NOMO-1 (cell line): ENCODE measurements around the gene DNM2.

Experiments
- DNase-seq, 2 experiments: peaks; one replicate each; lab custom pipeline; 2025; ENCODE audit not compliant: unreplicated experiment in 2 of 2; lab: John Stamatoyannopoulos, UW

The DNM2 gene

DNA sequence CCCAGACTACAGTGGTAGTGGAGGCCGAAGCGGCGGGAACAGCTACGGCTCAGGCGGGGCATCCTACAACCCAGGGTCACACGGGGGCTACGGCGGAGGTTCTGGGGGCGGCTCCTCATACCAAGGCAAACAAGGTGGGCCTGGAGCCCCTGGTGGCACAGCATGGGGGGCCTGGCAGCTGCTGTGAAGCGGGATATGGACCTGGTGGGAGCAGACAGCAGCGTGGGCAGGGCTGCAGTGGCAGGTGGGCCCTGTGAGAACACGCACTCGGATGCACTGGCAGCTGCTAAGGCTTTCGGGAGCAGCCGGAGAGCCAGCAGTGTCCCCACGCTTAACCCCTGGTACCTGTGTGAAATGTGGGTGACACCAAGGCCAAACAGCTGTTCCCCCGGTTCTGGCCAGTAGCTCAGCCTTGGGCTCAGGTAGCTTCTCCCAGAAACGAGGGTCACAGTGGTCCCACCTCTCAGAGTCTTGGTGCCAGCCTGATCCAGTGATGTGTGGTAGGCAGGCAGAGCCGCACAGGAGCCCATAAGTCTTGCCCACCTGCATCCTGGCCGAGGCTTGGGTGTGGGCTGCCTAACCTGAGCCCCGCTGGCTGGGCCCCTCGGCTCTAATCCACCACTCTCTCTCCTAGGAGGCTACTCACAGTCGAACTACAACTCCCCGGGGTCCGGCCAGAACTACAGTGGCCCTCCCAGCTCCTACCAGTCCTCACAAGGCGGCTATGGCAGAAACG lies 29.2 kb upstream of the DNM2 start:
- DNase-seq: no peak

GRCh38 chr19:10690341-10690781 lies 27.5 kb upstream of the DNM2 start:
- no peak for DNase-seq

- DNase-seq: no peak
Observed at GRCh38 chr19:10691178-10691881, 26.5 kb upstream of the DNM2 start.

DNA sequence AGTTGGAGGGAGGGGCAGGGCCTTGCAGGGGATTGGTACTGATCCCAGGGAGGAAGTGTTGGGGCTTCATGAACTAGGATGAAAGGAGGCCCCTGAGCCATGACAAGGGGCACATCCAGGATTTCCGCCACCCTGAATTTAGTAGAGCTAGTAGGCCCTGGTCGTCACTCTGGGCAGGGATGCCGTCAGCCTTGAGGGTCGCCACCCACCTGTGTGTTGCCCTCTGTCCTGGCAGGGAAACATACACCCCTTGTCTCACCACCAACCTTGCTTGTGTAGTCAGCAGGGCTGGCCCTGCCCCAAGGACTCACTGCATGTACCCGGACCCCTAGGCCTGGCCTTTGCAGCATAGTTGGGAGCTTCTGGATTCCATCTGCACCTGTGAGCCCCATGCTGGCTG lies 26.0 kb upstream of the DNM2 start:
- no peak for DNase-seq

DNA sequence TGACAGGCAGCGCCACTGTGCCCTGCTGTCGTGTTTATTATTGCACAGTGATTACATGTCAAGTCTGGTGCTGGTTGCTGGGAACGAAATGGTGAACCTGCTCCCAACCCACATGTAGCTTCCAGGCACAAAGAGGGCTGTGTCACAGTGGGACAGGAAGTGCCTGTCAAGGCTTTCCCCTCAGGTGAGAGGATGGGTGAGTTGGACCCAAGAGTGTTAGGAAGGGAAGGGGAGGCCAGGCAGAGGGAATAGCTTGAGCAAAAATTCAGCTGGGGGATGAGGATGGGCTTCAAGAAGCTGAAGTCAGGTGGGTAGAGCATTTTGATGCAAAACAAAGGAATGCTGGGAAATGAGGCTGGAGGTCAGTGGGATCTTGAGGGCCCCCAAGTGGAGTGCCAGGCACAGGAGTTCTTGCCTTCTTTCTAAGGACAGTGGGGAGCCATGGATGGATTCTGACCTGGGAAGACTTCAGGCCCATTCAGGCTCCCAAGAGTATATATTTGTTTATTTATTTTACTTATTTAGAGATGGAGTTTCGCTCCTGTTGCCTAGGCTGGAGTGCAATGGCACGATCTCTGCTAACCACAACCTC lies 25.1 kb upstream of the DNM2 start:
- no peak for DNase-seq

GRCh38 chr19:10694706-10695307 lies 23.1 kb upstream of the DNM2 start:
- no peak for DNase-seq

- DNase-seq: peak; percentile 91 to 92
Observed at GRCh38 chr19:10695401-10696398, 22.2 kb upstream of the DNM2 start.

- peak; percentile 26 to 67 for DNase-seq
Observed at GRCh38 chr19:10699650-10700335, 18.1 kb upstream of the DNM2 start.

- DNase-seq: no peak
Observed at GRCh38 chr19:10701955-10702525, 15.8 kb upstream of the DNM2 start.

DNA sequence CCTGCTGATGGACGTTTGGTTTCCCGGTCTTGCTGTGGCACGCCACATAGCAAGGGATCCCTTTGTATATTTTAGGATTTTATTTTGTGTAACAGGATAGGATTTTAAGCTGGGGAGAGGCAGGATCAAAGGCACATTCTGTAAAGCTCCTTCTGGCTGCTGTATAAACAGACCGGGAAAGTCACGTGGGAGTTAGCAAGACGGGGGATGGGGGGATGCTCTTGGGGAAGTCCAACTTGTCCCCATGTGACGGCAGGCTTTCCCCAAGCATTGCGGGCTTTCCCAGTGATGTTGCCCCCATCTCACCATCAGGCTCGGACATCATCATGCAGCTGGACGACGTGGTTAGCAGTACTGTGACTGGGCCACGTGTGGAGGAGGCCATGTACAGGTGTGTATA lies 10.9 kb upstream of the DNM2 start:
- no peak for DNase-seq

GRCh38 chr19:10707440-10707839 lies 10.4 kb upstream of the DNM2 start:
- DNase-seq: no peak

DNA sequence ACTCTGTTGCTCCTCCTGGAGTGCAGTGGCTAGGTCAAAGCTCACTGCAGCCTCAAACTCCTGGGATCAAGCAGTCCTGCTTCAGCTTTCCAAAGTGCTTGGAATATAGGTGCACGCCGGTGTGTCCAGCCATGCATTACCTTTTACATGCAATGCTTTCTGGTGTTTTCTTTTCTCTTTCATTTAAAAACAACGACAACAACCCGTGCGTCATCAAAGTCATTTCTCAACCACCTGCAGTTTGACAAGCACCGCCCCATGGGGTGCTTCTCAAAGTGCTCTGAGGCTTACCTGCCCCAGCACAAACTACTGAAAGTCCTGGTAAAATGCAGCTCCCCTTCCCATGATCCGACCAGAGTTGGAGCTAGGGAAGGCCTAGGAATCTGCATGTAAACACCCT lies 9.6 kb upstream of the DNM2 start:
- no peak for DNase-seq

- DNase-seq: no peak
Observed at GRCh38 chr19:10712045-10712444, 5.8 kb upstream of the DNM2 start.

GRCh38 chr19:10712754-10713153 lies 5.1 kb upstream of the DNM2 start:
- DNase-seq: no peak

DNA sequence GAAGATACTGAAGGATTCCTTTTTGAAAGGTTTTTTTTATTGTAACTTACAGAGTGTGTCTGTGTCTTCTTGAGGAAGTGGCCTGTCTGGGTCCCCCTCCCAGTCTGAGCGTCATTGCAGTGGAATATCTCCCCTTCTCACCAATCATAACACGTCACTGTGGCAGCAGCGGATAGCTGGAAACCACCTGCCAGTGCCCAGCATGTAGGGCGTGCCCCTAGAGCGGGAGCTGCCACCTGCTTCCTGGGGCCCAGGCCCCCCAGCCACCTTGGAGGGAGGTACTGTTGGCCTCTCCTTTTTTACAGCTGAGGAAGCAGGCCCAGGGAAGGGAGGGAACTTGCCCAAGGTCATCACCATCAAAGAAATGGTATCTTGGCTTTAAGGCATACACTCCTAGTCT lies 4.6 kb upstream of the DNM2 start:
- no peak for DNase-seq

DNA sequence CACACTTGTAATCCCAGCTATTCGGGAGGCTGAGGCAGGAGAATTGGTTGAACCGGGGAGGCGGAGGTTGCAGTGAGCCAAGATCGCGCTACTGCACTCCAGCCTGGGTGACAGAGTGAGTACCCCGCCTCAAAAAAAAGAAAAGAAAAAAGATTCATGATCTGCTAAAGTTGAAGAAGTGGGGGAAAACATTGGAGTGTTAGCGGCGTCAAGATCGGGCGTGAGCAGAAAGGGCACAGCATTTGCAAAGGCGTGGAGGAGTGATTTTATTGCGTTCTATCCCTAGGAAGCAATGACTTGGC lies 874 bp upstream of the DNM2 start:
- DNase-seq: no peak

DNA sequence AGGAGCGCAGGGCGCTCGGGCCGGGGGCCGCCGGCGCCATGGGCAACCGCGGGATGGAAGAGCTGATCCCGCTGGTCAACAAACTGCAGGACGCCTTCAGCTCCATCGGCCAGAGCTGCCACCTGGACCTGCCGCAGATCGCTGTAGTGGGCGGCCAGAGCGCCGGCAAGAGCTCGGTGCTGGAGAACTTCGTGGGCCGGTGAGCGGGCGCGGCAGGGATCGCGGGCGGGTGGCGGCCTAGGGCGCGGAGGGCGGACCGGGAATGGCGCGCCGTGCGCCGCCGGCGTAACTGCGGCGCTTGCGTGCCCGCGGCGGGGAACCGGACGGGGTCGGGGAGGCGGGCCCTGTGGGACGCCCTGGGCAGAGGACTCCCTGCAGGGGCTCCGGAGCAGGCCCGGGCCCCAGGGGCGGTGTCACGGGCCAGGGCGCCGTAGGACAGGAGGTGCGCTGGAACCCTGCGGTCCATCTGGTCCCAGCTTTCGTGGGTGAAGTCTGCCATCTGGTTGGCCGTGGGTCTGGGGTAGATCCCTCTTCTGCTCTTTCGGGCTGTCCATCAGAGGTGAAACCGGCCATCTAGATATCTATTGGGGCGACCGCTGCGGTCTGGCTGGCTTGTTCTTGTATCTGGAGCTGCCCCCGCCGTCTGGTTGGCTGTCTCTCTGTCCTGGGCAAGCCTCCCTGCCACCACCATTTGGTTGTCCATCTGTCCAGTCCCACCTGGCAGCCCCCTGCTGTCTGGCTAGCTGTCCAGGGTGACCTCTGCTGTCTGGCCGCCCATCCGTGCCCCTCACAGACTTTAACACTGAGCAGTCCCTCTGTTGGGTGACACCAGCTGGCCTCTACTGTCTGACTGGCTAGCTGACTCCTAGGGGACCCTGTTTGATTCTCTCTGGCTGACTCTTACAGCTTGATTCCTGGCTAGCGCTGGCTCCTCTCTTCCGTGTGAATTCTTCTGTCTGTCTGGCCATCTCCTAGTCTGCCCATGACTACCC lies 622 bp downstream of the DNM2 start:
- peak in 1 of 2 experiments; percentile 28 for DNase-seq

DNA sequence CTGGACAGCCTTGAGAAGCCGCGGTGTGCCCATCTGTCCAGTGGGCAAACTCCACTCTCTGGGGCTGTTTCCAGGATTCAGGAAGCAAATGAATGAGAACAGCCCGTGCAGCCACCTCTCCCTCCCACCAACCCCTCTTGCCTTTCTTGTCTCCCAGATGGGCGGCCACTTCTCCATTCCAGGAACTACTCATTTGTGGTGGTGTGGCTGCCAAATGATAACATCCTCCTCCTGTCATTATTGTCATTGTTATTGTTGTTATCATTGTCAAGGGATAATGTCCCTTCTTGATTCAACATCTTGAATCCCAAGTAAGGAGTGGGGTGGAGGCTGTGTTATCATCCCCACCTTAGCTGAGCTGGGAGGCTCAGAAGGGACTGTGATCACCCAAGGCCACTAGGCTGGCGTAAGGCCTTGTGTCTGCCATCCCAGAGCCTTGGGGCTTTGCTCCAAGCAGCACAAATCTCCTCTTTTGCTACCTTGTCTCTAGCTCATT lies 1.6 kb downstream of the DNM2 start:
- DNase-seq: peak; percentile 37 to 58
